ENCODE data around the gene COCH.

COCH gene

DNA sequence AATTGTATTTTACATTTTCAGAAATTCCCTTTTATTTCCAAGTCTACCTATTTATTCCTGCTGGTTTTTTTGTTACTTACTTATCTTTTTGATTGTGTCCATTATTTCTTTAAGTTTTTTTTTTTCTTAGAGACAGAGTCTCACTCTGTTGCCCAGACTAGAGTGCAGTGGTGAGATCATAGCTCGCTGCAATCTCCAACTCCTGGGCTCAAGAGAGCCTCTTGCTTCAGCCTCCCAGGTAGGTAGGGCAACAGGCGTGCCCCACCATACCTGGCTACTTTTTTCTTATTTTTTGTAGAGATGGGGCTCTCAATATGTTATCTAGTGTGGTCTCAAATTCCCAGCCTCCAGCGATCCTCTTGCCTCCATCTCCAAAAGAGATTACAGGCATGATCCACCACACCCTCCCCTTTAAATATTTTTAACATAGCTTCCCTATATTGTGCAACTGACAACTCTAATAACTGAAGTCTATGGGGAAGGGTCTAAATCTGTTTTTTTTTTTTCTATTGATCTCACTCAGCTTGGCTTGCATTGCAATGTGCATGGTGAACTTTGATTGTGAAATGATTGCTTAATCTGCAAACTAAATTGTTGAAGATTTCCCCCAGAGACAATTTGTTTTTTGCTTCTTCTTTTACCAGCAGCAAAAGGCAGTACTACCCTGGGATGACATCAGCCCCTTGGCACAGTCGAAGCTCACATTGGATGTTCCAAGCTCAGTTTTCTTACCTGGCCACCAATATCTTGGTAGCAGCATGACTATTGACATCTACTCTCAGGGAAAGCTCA lies 25.7 kb upstream of the COCH start:
- no peak overlapping the region for H2AFZ ChIP-seq (ENCODE audit: low read length)
- no peaks in the 10 kb centered on the region for H3F3A ChIP-seq (ENCODE audit: insufficient read depth, low read length)
- H3K9ac ChIP-seq (ENCODE audit: low read length) = no peak overlapping the region
- H3K79me2 ChIP-seq (ENCODE audit: insufficient read depth, low read length) = no peaks in the 10 kb centered on the region
- TF ChIP-seq, protein P1, sequence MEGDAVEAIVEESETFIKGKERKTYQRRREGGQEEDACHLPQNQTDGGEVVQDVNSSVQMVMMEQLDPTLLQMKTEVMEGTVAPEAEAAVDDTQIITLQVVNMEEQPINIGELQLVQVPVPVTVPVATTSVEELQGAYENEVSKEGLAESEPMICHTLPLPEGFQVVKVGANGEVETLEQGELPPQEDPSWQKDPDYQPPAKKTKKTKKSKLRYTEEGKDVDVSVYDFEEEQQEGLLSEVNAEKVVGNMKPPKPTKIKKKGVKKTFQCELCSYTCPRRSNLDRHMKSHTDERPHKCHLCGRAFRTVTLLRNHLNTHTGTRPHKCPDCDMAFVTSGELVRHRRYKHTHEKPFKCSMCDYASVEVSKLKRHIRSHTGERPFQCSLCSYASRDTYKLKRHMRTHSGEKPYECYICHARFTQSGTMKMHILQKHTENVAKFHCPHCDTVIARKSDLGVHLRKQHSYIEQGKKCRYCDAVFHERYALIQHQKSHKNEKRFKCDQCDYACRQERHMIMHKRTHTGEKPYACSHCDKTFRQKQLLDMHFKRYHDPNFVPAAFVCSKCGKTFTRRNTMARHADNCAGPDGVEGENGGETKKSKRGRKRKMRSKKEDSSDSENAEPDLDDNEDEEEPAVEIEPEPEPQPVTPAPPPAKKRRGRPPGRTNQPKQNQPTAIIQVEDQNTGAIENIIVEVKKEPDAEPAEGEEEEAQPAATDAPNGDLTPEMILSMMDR (IDR thresholded peaks at IDR 0.05; ENCODE audit: low read length) = no peak
- TF ChIP-seq EZH2 (IDR thresholded peaks at IDR 0.05; ENCODE audit: borderline replicate concordance, low read length) = no peak
- H3K9me2 ChIP-seq (ENCODE audit: low read depth, low read length) = no peaks in the 10 kb centered on the region
- H3K27ac ChIP-seq (ENCODE audit: low read depth, low read length, poor library complexity, severe bottlenecking) = no peak overlapping the region
- no peaks in the 10 kb centered on the region for H4K20me1 ChIP-seq (ENCODE audit: insufficient read depth, low read length)
- no peak overlapping the region for H3K4me2 ChIP-seq (ENCODE audit: low read length)
- H3K27me3 ChIP-seq (ENCODE audit: insufficient read depth, low read length) = no peaks in the 10 kb centered on the region
- no peaks in the 10 kb centered on the region for H3K9me3 ChIP-seq (ENCODE audit: low read length)
- H3K4me1 ChIP-seq (ENCODE audit: insufficient read depth, low read length, severe bottlenecking) = no peaks in the 10 kb centered on the region
- H3K36me3 ChIP-seq (ENCODE audit: insufficient read depth, low read length) = no peaks in the 10 kb centered on the region
- no peak overlapping the region for H3K4me3 ChIP-seq (ENCODE audit: low read depth, low read length, poor library complexity, severe bottlenecking)

DNA sequence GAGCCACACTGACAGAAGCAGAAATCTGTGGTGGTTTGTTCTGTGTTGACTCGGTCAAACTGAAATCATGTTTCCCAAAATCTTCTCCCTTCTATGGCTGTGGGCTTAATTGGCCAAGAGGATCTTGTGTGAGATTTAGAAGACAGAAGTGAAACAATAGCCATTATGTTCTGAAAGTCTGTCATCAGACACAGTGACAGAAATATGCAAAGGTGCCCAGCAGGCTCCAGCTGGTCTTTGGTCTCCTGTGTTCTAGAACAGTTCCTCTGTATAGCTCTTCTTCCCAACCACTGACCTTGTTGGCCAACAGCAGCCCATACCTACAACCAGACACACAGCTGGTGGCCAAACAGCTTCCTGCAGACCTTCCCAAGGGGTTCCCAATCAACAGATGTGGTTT lies 25.0 kb upstream of the COCH start:
- no peaks in the 10 kb centered on the region for H3K27me3 ChIP-seq (ENCODE audit: insufficient read depth, low read length)
- no peaks in the 10 kb centered on the region for H3F3A ChIP-seq (ENCODE audit: insufficient read depth, low read length)
- H4K20me1 ChIP-seq (ENCODE audit: insufficient read depth, low read length) = no peaks in the 10 kb centered on the region
- no peak overlapping the region for H2AFZ ChIP-seq (ENCODE audit: low read length)
- no peaks in the 10 kb centered on the region for H3K36me3 ChIP-seq (ENCODE audit: insufficient read depth, low read length)
- H3K27ac ChIP-seq (ENCODE audit: low read depth, low read length, poor library complexity, severe bottlenecking) = no peak overlapping the region
- H3K9me2 ChIP-seq (ENCODE audit: low read depth, low read length) = no peaks in the 10 kb centered on the region
- no peaks in the 10 kb centered on the region for H3K4me1 ChIP-seq (ENCODE audit: insufficient read depth, low read length, severe bottlenecking)
- H3K4me3 ChIP-seq (ENCODE audit: low read depth, low read length, poor library complexity, severe bottlenecking) = no peak overlapping the region
- no peaks in the 10 kb centered on the region for H3K9me3 ChIP-seq (ENCODE audit: low read length)
- H3K4me2 ChIP-seq (ENCODE audit: low read length) = no peak overlapping the region
- no peaks in the 10 kb centered on the region for H3K79me2 ChIP-seq (ENCODE audit: insufficient read depth, low read length)
- no peak overlapping the region for H3K9ac ChIP-seq (ENCODE audit: low read length)
- no peak for TF ChIP-seq EZH2 (IDR thresholded peaks at IDR 0.05; ENCODE audit: borderline replicate concordance, low read length)
- TF ChIP-seq, protein P1 (IDR thresholded peaks at IDR 0.05; ENCODE audit: low read length) = no peak

DNA sequence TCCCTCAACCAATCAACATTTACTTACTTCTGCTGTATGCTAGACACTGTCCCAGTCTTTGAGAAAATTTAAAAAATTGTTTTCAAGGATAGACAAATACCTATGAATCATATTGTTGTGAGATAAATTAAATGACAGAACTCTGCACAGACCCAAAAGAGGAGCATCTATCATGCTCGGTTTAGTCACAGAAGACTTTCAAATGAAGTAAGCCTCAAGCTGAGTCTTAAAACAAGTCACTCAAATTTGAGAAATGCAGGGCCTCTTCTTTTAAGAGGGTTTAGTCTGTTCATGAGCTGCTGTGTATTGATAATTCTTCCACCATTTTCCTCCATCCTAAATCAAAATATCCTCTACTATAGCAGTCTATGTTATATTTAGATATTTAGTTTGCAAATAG lies 24.4 kb upstream of the COCH start:
- Histone ChIP-seq H3K9me2 (ENCODE audit: low read depth, low read length) (no peaks in the 10 kb centered on the region), H3K27me3 (ENCODE audit: insufficient read depth, low read length) (no peaks in the 10 kb centered on the region), H3K4me2 (ENCODE audit: low read length) (no peak overlapping the region), H2AFZ (ENCODE audit: low read length) (no peak overlapping the region), H3K9ac (ENCODE audit: low read length) (no peak overlapping the region), H3F3A (ENCODE audit: insufficient read depth, low read length) (no peaks in the 10 kb centered on the region), H3K36me3 (ENCODE audit: insufficient read depth, low read length) (no peaks in the 10 kb centered on the region), H3K4me3 (ENCODE audit: low read depth, low read length, poor library complexity, severe bottlenecking) (no peak overlapping the region), H4K20me1 (ENCODE audit: insufficient read depth, low read length) (no peaks in the 10 kb centered on the region), H3K27ac (ENCODE audit: low read depth, low read length, poor library complexity, severe bottlenecking) (no peak overlapping the region), H3K79me2 (ENCODE audit: insufficient read depth, low read length) (no peaks in the 10 kb centered on the region), H3K4me1 (ENCODE audit: insufficient read depth, low read length, severe bottlenecking) (no peaks in the 10 kb centered on the region), H3K9me3 (ENCODE audit: low read length) (no peaks in the 10 kb centered on the region)
- TF ChIP-seq, protein P1 (IDR thresholded peaks at IDR 0.05; ENCODE audit: low read length) = no peak
- TF ChIP-seq EZH2 (IDR thresholded peaks at IDR 0.05; ENCODE audit: borderline replicate concordance, low read length) = no peak

All from OCI-LY1 (cell line).